Activated naive CD4-positive, alpha-beta T cell treated with anti-CD3 and anti-CD28 coated beads, Interleukin-2, amount 50 U/mL, for 16 hours (primary cell): Measurements from ENCODE around the gene DOHH.
"Not testable (repeated sequence)": the region's sequence is repeated elsewhere in the genome, so short reads cannot be mapped to it uniquely, and the experiment has no call there.

Experiments used
- DNase-seq: peaks from one replicate; pipeline ENCODE4 v3.0.0-alpha.2; 2020

DOHH gene

GRCh38 chr19:3456925-3457527, 43.4 kb downstream of the DOHH start:
- DNase-seq: no peak

- no peak for DNase-seq
Measured at GRCh38 chr19:3455960-3456601, 44.4 kb downstream of the DOHH start.

- DNase-seq: no peak
Measured at GRCh38 chr19:3455393-3455955, 45.0 kb downstream of the DOHH start.

- DNase-seq: no peak
Measured at GRCh38 chr19:3454656-3455392, 45.6 kb downstream of the DOHH start.

- no peak for DNase-seq
Measured at GRCh38 chr19:3453840-3454239, 46.6 kb downstream of the DOHH start.

GRCh38 chr19:3452942-3453214, 47.6 kb downstream of the DOHH start:
- DNase-seq: not testable (repeated sequence)

GRCh38 chr19:3452171-3452941, 48.1 kb downstream of the DOHH start:
- DNase-seq: no peak

- no peak for DNase-seq
Measured at GRCh38 chr19:3451451-3451866, 49.0 kb downstream of the DOHH start.

- DNase-seq: no peak
Measured at GRCh38 chr19:3450796-3451411, 49.6 kb downstream of the DOHH start.

- no peak for DNase-seq
Measured at GRCh38 chr19:3448616-3449334, 51.7 kb downstream of the DOHH start.

- DNase-seq: not testable (repeated sequence)
Measured at GRCh38 chr19:3446657-3447056, 53.8 kb downstream of the DOHH start.

GRCh38 chr19:3444695-3445234, 55.7 kb downstream of the DOHH start:
- DNase-seq: no peak

- no peak for DNase-seq
Measured at GRCh38 chr19:3443840-3444694, 56.4 kb downstream of the DOHH start.

GRCh38 chr19:3442487-3443071, 57.9 kb downstream of the DOHH start:
- no peak for DNase-seq

GRCh38 chr19:3441986-3442329, 58.5 kb downstream of the DOHH start:
- no peak for DNase-seq

GRCh38 chr19:3441089-3441985, 59.1 kb downstream of the DOHH start:
- no peak for DNase-seq
